A549 treated with CORT108297 at 1 μM for 4 hours (cell line): ENCODE data around the gene OR10G7. TPM values are rescaled to one million over a fixed set of nuclear protein-coding genes. Genes with fewer than 3 reads are reported as not detected.

Experiments used
- total RNA-seq: library from RNA; stranded (reverse); fragments of 200-300 nt; extraction: Qiagen RNA extraction; gene quantifications from 5 replicates; pipeline ENCODE4 v1.2.3, GENCODE V29; 2022

OR10G7 gene
- not detected in 5 replicates for total RNA-seq

GRCh38 chr11:124041254-124041653, at the start of gene OR10G7:
Gene OR10G7, minus strand, starts transcription at chr11:124041325. Its CDS starts 2,324 bp downstream, at chr11:124039001.

GRCh38 chr11:124026498-124026897, 14.6 kb downstream of the OR10G7 start, which contains the start of gene OR10G8:
Gene OR10G8, plus strand, starts transcription at chr11:124026798. Its CDS starts 2,825 bp downstream, at chr11:124029623.

GRCh38 chr11:124012697-124013096, 28.4 kb downstream of the OR10G7 start, which contains the start of gene OR10G4:
Gene OR10G4, plus strand, starts transcription at chr11:124012997. Its CDS starts 2,578 bp downstream, at chr11:124015575.

GRCh38 chr11:123995119-123995518, 46.0 kb downstream of the OR10G7 start, which contains the start of gene OR10G6:
Gene OR10G6, minus strand, starts transcription at chr11:123995161. Its CDS starts 0 bp downstream, at chr11:123995161.

Other genes starting within 250 kb of the OR10G7 start
- gene OR6M1, start 235.0 kb downstream of the OR10G7 start, total RNA-seq = not detected in 5 replicates
- not detected in 5 replicates for gene TMEM225, start 155.7 kb downstream of the OR10G7 start, total RNA-seq
- gene OR8D4, start 139.2 kb downstream of the OR10G7 start, total RNA-seq = not detected in 5 replicates
- gene OR4D5, start 101.7 kb downstream of the OR10G7 start, total RNA-seq = not detected in 5 replicates
- not detected in 5 replicates for gene OR6T1, start 97.5 kb downstream of the OR10G7 start, total RNA-seq
- not detected in 5 replicates for gene OR10S1, start 63.5 kb downstream of the OR10G7 start, total RNA-seq
- not detected in 5 replicates for gene OR10G6, start 46.2 kb downstream of the OR10G7 start, total RNA-seq
- not detected in 5 replicates for gene OR10G4, start 28.3 kb downstream of the OR10G7 start, total RNA-seq
- not detected in 5 replicates for gene OR10G9, start 18.3 kb downstream of the OR10G7 start, total RNA-seq
- gene OR10G8, start 14.5 kb downstream of the OR10G7 start, total RNA-seq = not detected in 5 replicates
- 0.20 to 0.45 TPM (median 0.32 TPM) in 5 replicates for gene VWA5A, start 74.1 kb upstream of the OR10G7 start, total RNA-seq
- not detected in 5 replicates for gene OR10D3, start 142.0 kb upstream of the OR10G7 start, total RNA-seq
- not detected in 5 replicates for gene OR8G1, start 199.8 kb upstream of the OR10G7 start, total RNA-seq
- gene OR8G5, start 215.1 kb upstream of the OR10G7 start, total RNA-seq = not detected in 5 replicates